Hepatocyte (in vitro differentiated cells): ENCODE measurements around the gene GPR152.

ENCODE experiments used
- EZH2 ChIP-seq: fragments of 200-600 bp; sonication (generic); IDR thresholded peaks from 2 replicates; pipeline ENCODE4 v1.6.1; 2016; ENCODE audit warnings: antibody characterized with exemption, mild to moderate bottlenecking, borderline replicate concordance
- TF ChIP-seq, protein P1 (sequence below): fragments of 200-600 bp; sonication (generic); IDR thresholded peaks from 2 replicates; pipeline ENCODE4 v1.5.1; 2016; ENCODE audit warnings: antibody characterized with exemption, mild to moderate bottlenecking; ENCODE audit not compliant: poor library complexity

DNA sequence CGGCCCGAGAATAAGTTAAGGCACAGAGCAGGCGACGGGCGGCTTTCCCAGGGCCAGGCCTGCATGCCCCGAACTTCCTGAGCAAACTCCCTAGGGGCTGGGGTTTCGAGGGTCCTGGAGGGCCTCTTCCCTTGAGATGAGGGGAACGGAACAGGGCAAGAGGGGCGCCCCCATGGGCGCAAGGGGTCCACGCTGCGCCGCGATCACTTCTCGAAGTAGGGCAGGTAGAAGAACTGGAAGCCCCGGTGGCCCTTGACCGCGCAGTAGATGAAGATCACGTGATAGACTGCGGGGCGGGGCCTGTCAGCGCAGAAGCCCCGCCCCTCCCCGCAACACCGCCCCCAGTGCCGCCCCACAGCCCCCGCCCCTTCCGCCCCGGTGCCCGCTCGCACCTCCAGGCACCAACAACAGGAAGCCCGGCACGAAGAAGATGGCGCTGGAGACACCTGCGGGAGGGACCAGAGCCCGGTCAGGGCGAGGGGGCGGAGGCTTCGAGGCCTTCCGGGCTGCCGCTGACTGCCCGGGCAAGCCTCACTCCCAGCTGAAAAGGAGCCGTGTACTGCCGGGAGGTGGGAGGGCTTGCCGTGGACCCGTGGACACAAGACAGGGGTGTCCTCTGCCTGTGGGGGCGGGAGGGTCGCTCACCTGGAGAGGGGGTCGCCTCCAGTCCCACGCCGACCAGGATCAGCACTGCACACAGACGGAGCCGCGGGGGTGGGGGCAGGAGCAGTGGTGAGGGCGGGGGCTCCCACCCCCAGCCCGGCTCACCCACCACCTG lies 12.1 kb upstream of the GPR152 start:
- TF ChIP-seq EZH2: no peak
- TF ChIP-seq, protein P1, sequence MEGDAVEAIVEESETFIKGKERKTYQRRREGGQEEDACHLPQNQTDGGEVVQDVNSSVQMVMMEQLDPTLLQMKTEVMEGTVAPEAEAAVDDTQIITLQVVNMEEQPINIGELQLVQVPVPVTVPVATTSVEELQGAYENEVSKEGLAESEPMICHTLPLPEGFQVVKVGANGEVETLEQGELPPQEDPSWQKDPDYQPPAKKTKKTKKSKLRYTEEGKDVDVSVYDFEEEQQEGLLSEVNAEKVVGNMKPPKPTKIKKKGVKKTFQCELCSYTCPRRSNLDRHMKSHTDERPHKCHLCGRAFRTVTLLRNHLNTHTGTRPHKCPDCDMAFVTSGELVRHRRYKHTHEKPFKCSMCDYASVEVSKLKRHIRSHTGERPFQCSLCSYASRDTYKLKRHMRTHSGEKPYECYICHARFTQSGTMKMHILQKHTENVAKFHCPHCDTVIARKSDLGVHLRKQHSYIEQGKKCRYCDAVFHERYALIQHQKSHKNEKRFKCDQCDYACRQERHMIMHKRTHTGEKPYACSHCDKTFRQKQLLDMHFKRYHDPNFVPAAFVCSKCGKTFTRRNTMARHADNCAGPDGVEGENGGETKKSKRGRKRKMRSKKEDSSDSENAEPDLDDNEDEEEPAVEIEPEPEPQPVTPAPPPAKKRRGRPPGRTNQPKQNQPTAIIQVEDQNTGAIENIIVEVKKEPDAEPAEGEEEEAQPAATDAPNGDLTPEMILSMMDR: no peak
